ENCODE results near the gene LINGO3.
"Not testable (repeated sequence)": the region's sequence is repeated elsewhere in the genome, so short reads cannot be mapped to it uniquely, and the experiment has no call there.

LINGO3 gene

DNA sequence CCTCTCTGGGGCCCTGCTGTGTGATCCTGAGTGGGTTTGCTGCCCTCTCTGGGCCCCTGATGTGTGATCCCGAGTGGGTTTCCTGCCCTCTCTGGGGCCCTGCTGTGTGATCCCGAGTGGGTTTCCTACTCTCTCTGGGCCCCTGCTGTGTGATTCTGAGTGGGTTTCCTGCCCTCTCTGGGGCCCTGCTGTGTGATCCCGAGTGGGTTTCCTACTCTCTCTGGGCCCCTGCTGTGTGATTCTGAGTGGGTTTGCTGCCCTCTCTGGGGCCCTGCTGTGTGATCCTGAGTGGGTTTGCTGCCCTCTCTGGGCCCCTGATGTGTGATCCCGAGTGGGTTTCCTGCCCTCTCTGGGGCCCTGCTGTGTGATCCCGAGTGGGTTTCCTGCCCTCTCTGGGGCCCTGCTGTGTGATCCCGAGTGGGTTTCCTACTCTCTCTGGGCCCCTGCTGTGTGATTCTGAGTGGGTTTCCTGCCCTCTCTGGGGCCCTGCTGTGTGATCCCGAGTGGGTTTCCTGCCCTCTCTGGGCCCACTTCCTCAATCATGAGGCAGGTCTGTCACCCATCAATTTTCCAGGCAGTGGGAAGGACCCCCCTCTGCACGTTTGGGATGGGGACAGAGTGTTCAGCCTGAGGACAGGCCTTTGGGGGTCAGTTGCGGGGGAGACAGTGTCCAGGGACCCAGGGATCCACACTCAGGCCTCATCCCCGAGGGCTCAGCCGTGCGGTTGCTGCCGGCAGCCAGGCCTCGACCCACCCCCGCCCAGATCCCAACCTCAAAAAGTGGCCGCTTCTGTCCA, 26.5 kb downstream of the LINGO3 start:
- DNase-seq (ENCODE audit: low read depth): not testable (repeated sequence)

DNA sequence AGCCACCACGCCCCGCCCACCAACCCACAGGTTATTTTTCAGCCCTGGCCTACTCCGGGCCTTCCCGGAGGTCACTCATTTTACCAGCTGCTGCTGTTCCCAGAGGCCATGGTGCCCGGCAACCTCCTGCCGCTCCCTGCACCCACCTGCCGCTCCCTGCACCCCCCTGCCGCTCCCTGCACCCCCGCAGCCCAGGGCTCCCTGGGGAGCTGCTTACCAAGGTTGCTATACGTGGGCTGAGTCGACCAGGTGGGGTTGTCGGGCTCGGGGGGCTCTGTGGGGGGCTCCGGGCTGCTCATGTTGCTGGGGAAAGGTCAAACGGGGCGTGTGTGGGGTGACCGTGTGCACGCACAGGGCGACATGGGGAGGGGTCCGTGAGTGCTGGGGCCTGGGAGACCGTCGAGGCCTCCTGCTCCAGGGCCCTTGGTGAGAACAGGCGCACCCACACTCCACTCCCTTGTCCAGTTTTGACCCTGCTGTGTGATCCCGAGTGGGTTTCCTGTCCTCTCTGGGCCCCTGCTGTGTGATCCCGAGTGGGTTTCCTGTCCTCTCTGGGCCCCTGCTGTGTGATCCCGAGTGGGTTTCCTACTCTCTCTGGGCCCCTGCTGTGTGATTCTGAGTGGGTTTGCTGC, 27.2 kb downstream of the LINGO3 start:
- no peak for DNase-seq (ENCODE audit: low read depth)

DNA sequence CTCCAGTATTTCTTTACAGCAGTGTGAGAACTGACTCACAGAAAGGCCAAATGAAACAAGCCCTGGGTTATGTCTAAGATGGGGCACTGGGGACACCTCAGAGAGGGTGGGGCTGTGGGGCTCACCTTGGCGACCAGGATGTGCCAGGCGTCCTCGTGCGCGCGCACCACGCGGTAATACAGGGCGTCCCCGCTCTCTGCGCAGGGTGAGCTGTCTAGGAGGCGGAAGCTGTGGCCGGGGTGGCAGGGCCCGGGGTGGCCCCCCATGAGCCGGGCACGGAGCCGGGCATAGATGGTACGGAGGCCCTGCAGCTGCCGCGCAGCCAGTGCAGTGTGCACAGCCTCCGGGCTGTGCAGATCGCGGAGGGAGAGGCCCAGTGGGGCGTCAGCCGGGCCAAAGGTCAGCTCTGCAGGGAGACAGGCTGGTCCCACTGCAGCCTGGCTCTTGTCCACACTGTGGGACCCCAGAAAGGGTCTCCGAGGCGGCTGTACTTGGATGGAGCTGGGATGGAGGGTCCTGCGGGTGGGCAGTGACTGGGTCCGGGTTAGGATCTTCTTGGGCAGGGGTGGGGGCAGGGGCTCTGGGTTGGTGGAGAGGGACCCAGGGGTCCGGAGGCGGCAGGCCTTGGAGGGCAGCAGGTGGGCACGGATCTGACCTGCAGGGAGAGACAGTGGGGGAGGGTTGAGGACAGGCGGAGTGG, 29.3 kb downstream of the LINGO3 start:
- no peak for DNase-seq (ENCODE audit: low read depth)

DNA sequence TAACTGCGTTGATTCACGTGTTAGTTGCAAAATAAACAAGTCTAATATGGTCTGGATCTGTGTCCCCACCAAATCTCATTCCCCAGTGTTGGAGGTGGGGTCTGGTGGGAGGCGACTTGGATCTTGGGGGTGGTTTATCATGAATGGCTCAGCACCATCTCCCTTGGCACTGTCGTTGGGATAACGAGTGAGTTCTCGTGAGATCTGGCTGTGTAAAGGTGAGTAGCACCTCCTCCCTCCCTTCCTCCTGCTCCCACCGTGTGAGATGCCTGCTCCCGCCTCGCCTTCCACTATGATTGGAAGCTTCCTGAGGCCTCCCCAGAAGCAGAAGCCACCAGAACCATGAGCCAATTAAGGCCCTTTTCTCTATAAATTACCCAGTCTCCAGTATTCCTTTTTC, 30.8 kb downstream of the LINGO3 start:
- no peak for DNase-seq (ENCODE audit: low read depth)

DNA sequence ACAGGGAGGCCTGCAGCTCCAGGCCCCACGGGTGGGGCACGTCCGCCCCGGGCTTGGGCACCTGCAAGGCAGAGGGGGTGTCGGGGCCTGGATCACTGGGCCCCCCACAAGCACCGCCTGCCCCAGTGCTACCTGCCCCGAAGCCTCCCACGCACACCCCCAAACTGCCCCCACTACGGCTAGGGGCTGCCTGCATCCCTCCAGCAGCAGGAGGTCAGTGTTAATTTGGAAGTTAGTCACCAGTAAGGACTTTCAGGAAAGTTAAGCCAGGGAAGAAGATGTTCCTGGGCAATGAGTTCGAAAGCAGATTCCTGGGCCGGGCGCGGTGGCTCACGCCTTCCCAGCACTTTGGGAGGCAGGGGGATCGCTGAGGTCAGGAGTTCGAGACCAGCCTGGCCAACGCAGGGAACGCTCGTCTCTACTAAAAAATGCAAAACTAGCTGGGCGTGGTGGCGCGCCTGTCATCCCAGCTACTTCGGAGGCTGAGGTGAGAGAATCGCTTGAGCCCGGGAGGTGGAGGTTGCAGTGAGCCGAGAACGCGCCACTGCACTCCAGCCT, 31.4 kb downstream of the LINGO3 start:
- DNase-seq (ENCODE audit: low read depth): no peak

DNA sequence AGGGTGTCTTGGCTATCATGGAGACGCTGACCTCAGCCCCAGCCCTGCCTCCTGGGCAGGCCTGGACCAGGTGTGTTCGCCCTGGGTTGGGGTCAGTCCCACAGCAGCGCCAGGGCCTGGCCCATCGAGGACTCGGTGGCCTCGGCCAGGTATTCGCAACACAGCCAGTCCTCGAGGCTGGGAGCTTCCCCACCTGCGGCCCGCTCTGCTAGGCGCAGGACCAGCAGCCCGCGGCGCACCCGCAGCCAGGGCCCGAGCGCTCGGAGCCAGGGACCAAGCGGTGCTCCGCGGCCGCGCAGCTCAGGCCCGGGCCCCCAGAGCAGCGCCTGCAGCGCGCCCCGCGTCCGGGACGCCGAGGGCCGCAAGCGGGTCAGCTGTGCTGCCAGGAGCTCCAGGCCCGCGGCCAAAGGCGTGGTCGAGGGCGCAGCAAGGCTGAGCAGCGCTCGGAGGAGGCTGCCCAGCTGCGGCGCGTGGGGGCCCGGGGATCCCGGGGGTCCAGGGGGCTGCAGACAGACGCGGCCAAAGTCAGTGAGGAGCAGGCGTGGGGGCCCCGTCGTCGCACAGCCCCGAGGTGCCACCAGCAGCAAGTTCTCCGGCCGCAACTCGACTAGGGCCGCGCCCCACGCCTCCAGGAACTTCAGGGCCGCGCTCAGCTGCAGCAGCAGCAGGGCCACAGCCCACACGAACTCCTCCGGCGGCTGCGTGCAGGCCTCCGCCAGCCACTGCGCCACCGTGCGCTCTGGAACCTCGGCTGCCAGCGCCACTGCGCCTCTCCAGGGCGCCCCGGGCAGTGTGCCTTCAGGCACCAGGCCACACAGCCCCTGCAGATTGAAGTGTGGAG, 32.1 kb downstream of the LINGO3 start:
- no peak for DNase-seq (ENCODE audit: low read depth)

DNA sequence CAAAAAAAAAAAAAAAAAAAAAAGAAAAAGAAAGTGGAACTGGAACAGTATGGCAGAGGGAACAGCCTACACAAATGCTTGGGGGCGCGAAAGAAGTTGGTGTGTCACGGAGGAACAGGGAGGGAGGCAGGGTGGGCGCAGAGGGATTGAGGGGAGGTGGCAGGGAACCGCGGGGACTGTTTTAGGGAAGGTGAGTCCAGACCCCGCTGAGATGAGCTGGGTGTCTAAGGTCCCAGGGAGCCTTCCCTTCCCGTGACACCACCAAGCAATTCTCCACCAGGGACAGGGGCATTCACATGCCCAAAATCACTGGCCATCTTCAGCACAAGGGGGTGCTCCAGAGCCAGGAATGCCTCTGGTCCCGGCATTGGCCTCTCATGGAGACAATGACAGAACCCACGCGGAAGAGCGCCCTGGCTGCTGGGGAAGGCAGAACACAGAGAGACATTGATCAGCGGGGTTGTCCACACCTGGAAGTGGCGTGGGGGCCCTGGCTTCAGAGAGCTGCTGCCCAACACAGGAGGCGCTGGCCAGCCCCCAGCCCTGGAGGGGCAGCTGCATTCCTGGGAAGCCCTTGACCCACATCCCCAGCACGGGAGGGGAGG, 32.9 kb downstream of the LINGO3 start:
- no peak for DNase-seq (ENCODE audit: low read depth)

DNA sequence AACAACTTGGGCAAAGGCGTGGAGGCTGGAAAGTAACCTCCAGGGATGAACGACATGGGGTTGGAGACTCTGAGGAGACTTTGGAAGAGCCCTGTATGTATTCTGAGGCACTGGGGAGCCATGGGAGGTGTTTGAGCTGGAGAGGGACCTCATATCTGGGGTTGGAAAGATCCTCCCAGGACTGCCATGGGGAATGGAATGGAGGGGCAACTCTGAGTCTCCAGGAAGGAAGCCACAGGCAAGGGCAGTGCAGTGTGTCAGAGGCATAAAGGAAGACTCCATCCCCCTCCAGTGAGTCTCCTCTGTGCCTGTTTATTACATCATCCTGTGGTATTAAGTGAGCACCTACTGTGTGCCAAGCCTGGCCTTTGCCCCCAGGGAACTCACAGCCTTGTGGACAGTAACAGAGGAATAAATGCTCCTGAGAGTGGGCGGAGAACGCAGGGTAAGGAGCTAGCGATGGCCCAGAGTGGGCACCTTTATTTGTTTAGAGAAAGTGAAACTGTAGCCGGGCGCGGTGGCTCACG, 33.7 kb downstream of the LINGO3 start:
- no peak for DNase-seq (ENCODE audit: low read depth)

DNA sequence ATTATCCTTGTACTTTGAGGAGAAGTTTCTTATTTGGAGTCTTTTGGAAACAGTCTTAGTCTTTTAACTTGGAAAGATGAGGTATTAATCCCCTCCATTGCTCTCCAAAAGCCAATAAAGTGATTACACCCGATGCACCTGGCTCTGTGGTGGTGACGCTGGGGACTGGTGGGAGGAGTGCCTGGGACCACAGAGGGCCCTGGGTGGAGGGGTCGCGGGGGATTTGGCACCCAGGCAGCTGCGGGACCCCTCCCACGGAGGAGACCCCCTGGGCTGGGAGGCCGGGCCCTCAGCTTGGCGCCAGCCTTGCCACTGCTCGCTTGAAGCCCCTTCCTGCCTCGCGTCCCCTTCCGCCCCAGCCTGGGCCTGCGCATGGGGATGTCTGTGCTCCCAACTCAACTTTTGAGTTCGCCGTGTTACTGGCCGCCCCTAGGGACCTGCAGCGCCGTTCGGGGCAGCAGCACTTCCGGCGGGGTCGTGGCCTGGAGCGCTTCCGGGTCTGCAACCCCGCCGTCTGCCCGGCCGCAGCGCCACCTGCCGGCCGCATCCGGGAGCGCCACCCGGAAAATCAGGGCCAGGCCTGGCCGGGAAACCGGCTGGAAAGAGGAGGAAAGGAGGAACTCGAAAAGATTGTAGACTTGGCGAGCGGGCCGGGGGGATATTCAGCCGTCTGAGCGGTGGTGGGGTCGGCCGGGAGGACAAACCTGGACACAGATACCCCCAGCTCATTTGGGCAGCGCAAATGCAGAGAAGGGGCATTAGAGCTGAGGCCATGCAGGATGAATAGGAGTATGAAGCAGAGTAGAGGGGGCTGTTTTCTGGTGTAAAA, 34.4 kb downstream of the LINGO3 start:
- peak; percentile 63 for DNase-seq (ENCODE audit: low read depth)

DNA sequence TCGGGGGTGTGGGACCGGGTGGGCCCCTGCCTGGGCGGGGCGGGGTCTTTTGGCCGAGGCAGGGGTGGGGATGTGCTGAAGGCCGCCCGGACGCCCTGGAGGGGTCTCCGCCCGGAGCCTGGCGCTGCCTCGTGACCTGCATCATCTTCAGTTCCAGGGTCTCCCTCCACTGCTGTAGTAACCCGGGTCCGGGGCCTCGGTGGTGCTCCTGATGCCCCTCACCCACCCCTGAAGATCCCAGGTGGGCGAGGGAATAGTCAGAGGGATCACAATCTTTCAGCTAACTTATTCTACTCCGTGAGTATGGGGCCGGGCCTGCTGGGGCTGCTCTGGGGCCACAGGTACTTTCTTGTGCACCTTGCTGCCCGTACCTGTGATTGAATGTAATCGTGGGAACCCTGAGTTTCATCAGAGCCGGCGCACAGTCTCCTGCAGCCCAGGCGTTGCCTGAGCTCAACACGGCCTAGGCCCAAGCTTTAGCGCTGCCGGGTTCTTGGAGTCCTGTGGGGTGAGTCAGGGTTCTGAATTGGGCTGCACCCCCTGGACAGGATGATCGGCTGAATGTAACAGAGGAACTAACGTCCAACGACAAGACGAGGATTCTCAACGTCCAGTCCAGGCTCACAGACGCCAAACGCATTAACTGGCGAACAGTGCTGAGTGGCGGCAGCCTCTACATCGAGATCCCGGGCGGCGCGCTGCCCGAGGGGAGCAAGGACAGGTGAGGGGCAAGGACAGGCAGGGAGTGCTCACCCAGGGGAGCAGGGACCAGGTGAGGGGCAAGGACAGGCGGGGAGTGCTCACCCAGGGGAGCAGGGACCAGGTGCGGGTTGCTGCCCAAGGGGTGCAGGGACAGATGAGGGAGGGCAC, 36.5 kb downstream of the LINGO3 start:
- no peak for DNase-seq (ENCODE audit: low read depth)

DNA sequence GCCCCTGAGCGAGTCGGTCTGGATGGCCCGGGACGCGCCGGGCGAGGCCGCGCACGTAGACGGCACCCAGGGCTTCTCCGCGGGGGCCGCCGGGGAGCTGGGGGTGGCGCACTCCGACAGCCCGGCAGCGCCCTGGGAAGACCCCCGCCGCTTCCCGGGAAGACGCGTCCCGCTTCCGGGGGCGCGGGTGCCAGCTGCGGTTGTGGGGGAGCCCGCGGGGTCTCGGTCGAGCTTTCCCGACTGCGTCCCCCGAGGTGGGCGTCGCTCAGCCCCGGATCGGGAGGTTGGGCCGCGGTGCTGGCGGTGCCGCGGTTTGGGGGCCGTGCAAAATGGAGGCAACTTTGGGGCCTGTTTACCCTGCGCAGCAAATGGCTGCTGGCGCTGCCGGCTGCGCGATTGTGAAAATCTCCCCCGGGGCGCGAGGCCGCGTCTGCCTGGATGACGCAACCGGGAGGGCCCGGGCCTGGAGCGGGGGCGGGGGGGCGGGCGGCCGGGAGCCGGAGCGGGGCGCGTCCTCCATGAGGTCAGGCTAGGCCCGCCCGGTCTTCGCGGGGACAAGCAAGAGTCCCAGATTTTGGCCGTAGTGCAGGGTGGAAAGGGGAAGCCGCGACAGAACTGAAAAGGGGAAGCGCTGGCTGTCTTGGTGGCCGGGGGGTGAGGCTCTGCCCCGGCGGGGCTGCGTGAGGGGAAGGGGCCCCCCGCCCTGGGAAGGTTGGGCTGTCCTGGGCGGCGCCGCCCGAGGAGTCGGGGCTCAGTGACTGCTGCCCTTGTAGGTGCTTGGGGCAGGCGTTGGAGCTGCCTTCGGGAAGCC, 37.3 kb downstream of the LINGO3 start:
- peak; percentile 53 for DNase-seq (ENCODE audit: low read depth)

DNA sequence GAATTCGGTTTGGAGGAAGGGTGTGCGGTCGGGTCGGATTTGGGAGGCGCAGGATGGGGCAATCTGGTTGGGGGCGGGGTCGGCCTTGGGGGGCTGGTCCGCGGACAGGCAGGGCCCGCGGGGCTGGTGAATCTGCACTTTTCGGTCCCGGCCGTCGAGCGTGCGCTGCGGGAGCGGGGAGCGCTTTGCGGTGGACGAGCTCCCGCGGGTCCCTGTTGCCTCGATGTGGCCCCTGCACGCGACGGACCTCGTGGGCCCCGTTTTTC, 37.9 kb downstream of the LINGO3 start:
- DNase-seq (ENCODE audit: low read depth): no peak

DNA sequence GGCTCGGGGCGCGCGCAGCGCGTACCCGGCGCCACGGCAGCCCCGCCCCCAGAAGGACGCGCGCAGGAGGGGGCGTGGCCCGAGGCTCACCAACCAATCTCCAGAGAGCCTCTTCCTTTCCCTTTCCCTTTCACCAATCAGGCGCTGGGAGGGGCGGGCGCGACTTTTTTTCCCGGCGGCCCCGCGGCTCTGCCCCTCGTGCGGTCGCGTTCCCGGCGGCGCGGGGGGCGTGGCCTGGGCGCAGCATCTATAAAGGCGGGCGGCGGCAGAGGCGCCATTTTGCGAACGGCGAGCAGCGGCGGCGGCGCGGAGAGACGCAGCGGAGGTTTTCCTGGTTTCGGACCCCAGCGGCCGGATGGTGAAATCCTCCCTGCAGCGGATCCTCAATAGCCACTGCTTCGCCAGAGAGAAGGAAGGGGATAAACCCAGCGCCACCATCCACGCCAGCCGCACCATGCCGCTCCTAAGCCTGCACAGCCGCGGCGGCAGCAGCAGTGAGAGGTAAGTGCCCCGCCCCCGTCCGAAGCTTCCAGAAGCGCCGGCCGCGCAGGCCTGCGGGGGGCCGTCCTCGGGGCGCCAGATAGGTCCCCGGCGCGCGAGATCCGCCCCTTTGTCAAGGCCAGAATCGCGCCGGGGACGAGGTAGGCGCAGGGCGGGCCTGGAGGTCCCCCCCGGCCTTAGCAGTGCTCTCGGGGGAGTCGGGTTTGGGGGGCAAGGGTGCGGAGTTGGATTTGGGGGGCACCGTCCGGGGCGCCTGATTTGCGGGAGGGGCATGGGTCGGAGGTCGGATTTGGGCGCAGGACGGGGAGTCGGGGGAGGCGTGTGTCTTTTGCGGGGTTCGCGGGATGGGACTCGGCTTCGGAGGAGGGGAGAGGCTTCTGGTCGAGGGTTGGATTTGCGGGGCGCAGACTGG, 38.5 kb downstream of the LINGO3 start:
- peak; percentile 99 for DNase-seq (ENCODE audit: low read depth)

DNA sequence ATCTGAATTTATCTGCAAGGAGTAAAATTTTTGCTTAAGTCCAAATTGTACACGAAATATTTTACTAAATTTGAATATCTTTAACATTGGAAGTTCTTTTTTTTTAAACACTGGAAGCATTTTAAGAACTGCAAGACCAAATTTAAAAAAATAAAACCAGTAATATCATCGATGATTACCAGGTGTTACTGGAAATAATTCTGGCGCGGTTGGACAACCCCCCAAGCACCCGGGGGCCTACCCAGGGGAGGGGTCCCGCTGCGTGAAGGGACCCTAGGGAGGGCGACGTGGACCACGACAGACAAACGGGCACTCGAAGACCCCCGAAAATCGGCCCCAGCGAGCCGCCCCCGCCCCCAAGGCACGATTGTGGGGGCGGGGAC, 39.1 kb downstream of the LINGO3 start:
- no peak for DNase-seq (ENCODE audit: low read depth)

DNA sequence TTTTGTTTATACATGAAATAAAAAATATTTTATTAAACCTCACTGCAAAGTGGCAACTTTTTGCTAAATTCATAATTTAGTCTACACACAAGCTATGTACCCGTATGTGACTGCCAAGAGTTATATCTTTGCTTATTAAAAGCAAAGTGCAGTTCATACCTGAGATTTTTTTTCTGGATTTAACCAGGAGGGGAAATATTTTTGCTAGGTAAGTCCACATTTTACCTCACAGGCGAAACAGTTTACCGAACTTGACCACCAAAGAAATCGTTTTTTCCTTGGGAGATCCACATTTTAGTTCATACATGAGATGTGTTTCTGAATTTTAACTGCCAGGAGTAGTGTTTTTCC, 39.5 kb downstream of the LINGO3 start:
- no peak for DNase-seq (ENCODE audit: low read depth)

DNA sequence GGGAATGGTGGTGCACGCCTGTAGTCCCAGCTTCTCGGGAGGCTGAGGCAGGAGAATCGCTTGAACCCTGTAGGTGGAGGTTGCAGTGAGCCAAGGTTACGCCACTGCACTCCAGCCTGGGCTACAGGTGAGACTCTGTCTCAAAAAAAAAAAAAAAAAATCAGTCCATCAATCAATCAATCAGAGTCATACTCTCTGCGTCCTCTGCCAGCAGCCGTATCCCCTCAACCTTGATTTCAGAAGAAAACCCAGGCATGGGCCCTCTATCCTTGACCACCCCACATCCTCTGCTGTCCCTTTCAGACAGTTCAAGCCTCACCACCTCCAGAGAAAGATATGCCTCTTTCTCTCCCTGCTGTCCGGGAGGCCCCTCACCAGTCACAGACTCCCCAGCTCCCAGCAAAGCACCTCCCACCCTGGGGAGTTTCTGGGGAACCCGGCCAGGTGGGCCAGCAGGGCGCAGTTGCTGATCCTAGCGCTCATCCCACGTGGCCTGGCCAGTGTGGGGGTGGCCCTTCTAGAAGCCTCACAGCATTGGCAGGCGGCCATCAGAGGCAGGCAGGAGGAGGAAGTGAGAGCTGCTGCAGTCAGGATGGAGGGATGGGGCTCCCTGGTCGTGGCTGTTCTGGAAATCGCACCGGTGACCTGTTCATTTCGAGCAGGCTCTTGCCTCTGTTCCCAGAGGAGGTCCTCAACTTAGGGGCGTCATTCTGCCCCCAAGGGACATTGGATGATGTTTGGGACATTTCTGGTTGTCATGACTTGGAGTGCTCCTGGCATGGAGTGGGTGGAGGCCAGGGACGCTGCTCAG, 41.6 kb downstream of the LINGO3 start:
- DNase-seq (ENCODE audit: low read depth): no peak
